OCI-LY1 (cell line): ENCODE measurements around the gene CORO2B.

ENCODE experiments used
- H2AFZ ChIP-seq: fragments of 200-600 bp; sonication (generic), shearing (Covaris generic); 2 replicates; pipeline ENCODE4 v1.6.0; 2014; ENCODE audit warnings: antibody characterized with exemption, mild to moderate bottlenecking, low read length
- H3F3A ChIP-seq: fragments of 200-600 bp; sonication (generic), shearing (Covaris generic); 2 replicates; pipeline ENCODE4 v1.6.0; 2014; ENCODE audit warnings: mild to moderate bottlenecking, antibody characterized with exemption, low read length, moderate library complexity; ENCODE audit not compliant: insufficient read depth
- H3K27ac ChIP-seq: fragments of 200-600 bp; sonication (generic); 2 replicates; pipeline ENCODE4 v1.5.1; 2014; ENCODE audit warnings: low read length, mixed run types, mild to moderate bottlenecking, low read depth; ENCODE audit not compliant: poor library complexity, severe bottlenecking
- H3K27me3 ChIP-seq: fragments of 200-600 bp; sonication (generic); 2 replicates; pipeline ENCODE4 v1.6.0; 2014; ENCODE audit warnings: antibody characterized with exemption, mild to moderate bottlenecking, low read length, moderate library complexity; ENCODE audit not compliant: insufficient read depth
- H3K36me3 ChIP-seq: fragments of 200-600 bp; sonication (generic); 2 replicates; pipeline ENCODE4 v1.6.1; 2014; ENCODE audit warnings: mild to moderate bottlenecking, antibody characterized with exemption, low read length, moderate library complexity, mixed read lengths; ENCODE audit not compliant: insufficient read depth
- H3K4me1 ChIP-seq: fragments of 200-600 bp; sonication (generic); 2 replicates; pipeline ENCODE4 v1.5.1; 2014; ENCODE audit warnings: mild to moderate bottlenecking, low read length, moderate library complexity; ENCODE audit not compliant: insufficient read depth, severe bottlenecking
- H3K4me2 ChIP-seq: fragments of 200-600 bp; sonication (generic), shearing (Covaris generic); 2 replicates; pipeline ENCODE4 v1.6.1; 2014; ENCODE audit warnings: low read length
- H3K4me3 ChIP-seq: fragments of 200-600 bp; sonication (generic); 2 replicates; pipeline ENCODE4 v1.5.1; 2014; ENCODE audit warnings: low read length, low read depth, mild to moderate bottlenecking, mixed read lengths; ENCODE audit not compliant: poor library complexity, severe bottlenecking
- H3K79me2 ChIP-seq: fragments of 200-600 bp; shearing (Covaris generic); 2 replicates; pipeline ENCODE4 v1.6.1; 2016; ENCODE audit warnings: mixed run types, low read length, mixed read lengths; ENCODE audit not compliant: insufficient read depth
- H3K9ac ChIP-seq: fragments of 200-600 bp; sonication (generic), shearing (Covaris generic); 2 replicates; pipeline ENCODE4 v1.6.1; 2014; ENCODE audit warnings: mild to moderate bottlenecking, low read length, mixed read lengths
- H3K9me2 ChIP-seq: fragments of 200-600 bp; sonication (generic), shearing (Covaris generic); 2 replicates; pipeline ENCODE4 v1.6.1; 2014; ENCODE audit warnings: low read depth, mild to moderate bottlenecking, low read length, mixed read lengths
- H3K9me3 ChIP-seq: fragments of 200-600 bp; shearing (Covaris generic); 2 replicates; pipeline ENCODE4 v1.6.1; 2014; ENCODE audit warnings: low read length, mixed read lengths
- H4K20me1 ChIP-seq: fragments of 200-600 bp; sonication (generic), shearing (Covaris generic); 2 replicates; pipeline ENCODE4 v1.6.0; 2016; ENCODE audit warnings: mild to moderate bottlenecking, low read length; ENCODE audit not compliant: insufficient read depth
- EZH2 ChIP-seq: fragments of 200-600 bp; sonication (generic), shearing (Covaris generic); IDR thresholded peaks from 2 replicates; pipeline ENCODE4 v1.8.0; 2017; ENCODE audit warnings: borderline replicate concordance, mixed run types, mild to moderate bottlenecking, antibody characterized with exemption, low read length, moderate library complexity, mixed read lengths
- TF ChIP-seq, protein P1 (sequence below): fragments of 200-600 bp; sonication (generic), shearing (Covaris generic); IDR thresholded peaks from 2 replicates; pipeline ENCODE4 v1.5.1; 2017; ENCODE audit warnings: mild to moderate bottlenecking, antibody characterized with exemption, low read length, moderate library complexity, mixed read lengths

Gene CORO2B

DNA sequence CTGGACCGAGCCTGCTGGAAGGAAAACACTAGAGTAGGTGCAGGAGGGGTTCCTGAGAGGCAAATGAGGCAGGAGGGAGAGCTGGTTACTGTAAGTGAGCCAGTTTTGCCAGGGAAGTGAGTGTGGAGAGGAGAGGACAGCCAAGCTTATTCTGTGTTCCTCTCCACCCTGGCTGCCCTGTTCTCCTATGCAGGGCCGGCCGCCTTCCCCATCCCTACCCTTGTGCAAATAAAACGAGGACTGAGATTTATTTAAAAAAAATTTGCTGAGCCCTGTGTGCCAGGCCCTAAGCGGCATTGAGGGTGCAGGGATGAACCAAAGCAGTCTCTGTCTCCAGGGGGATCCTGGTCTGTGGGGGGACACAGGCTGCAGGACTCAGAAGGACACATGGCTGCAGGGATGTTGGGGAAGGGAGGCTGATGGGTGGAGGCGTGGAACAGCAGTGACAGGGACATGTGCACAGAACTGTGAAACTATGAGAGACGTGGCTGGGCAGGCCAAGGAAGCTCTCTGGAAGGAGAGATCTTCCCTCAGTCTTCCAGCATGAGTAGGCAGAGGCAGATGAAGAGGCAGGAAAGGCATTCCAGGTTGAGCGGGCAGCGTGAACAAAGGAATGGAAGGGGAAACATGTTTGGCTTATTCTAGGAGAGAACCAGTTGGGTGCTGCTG lies 12.1 kb downstream of the CORO2B start:
- Histone ChIP-seq H4K20me1 (no peaks in the 10 kb centered on the region), H3K4me2 (no peak overlapping the region), H3K4me1 (no peaks in the 10 kb centered on the region), H3K79me2 (no peaks in the 10 kb centered on the region), H3K9me3 (no peaks in the 10 kb centered on the region), H3K27me3 (0 out of 2 replicates have a peak, but pooled peaks cover 6% of the 10 kb centered on the region), H2AFZ (no peak overlapping the region), H3F3A (no peaks in the 10 kb centered on the region), H3K36me3 (no peaks in the 10 kb centered on the region), H3K4me3 (no peak overlapping the region), H3K27ac (no peak overlapping the region), H3K9me2 (no peaks in the 10 kb centered on the region), H3K9ac (no peak overlapping the region)
- TF ChIP-seq, protein P1, sequence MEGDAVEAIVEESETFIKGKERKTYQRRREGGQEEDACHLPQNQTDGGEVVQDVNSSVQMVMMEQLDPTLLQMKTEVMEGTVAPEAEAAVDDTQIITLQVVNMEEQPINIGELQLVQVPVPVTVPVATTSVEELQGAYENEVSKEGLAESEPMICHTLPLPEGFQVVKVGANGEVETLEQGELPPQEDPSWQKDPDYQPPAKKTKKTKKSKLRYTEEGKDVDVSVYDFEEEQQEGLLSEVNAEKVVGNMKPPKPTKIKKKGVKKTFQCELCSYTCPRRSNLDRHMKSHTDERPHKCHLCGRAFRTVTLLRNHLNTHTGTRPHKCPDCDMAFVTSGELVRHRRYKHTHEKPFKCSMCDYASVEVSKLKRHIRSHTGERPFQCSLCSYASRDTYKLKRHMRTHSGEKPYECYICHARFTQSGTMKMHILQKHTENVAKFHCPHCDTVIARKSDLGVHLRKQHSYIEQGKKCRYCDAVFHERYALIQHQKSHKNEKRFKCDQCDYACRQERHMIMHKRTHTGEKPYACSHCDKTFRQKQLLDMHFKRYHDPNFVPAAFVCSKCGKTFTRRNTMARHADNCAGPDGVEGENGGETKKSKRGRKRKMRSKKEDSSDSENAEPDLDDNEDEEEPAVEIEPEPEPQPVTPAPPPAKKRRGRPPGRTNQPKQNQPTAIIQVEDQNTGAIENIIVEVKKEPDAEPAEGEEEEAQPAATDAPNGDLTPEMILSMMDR, result no peak
- TF ChIP-seq EZH2, result no peak

DNA sequence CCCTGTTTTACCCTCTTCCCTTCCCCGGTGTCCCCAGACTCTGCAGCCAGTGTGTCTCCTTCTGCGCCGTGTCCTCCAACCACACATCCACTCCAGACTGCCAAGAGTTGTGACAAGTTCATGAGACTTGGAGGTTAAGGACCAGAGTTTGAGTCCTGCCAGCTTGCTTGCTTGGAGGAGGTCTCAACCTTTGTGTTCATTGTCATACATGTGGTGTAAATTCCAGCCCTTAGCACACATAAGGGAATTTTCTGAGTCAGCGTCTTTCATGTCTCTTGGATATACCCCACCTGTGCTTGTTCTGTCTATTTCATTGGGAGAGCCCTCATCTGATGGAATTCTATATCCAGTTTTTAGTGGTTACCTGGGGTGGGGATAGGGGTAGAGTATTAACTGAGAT lies 13.3 kb downstream of the CORO2B start:
- Histone ChIP-seq H3K79me2 (no peaks in the 10 kb centered on the region), H3K27me3 (0 out of 2 replicates have a peak, but pooled peaks cover 6% of the 10 kb centered on the region), H3K4me3 (no peak overlapping the region), H3K9ac (no peak overlapping the region), H4K20me1 (no peaks in the 10 kb centered on the region), H3K36me3 (no peaks in the 10 kb centered on the region), H3K4me2 (no peak overlapping the region), H3K9me3 (no peaks in the 10 kb centered on the region), H3K9me2 (no peaks in the 10 kb centered on the region), H3K4me1 (no peaks in the 10 kb centered on the region), H3F3A (no peaks in the 10 kb centered on the region), H3K27ac (no peak overlapping the region), H2AFZ (no peak overlapping the region)
- TF ChIP-seq, protein P1, result no peak
- no peak for TF ChIP-seq EZH2

DNA sequence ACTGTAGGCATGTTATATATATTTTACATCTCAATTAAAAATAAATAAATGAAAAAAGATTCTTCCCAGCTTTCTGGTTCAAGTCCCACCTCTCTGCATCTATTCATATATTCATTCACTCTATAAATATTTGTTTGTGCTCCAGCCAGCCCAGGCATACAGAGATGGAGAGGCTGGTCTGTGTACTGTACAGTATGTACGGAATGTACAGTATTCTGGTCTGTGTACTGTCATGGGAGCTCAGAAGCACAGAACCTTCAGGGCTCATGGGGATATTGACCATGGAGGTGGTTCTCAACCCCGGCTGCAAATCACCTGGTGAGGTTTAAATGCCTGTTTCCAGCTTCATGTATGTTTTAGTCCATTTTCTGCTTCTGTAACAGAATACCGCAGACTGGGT lies 13.8 kb downstream of the CORO2B start:
- Histone ChIP-seq H3K79me2 (no peaks in the 10 kb centered on the region), H2AFZ (no peak overlapping the region)

More for the DNA sequence above, 13.8 kb downstream of the CORO2B start:
- no peak overlapping the region for H3K4me3 ChIP-seq
- H3K9me3 ChIP-seq, result no peaks in the 10 kb centered on the region
- no peaks in the 10 kb centered on the region for H3K9me2 ChIP-seq
- TF ChIP-seq, protein P1, result no peak
- TF ChIP-seq EZH2, result no peak
- H3K27ac ChIP-seq, result no peak overlapping the region
- H3F3A ChIP-seq, result no peaks in the 10 kb centered on the region
- no peaks in the 10 kb centered on the region for H3K4me1 ChIP-seq
- no peaks in the 10 kb centered on the region for H4K20me1 ChIP-seq
- H3K27me3 ChIP-seq, result 0 out of 2 replicates have a peak, but pooled peaks cover 6% of the 10 kb centered on the region
- no peaks in the 10 kb centered on the region for H3K36me3 ChIP-seq
- H3K4me2 ChIP-seq, result no peak overlapping the region
- no peak overlapping the region for H3K9ac ChIP-seq
